IMR-90 (cell line): ENCODE data around the gene DOK6. TPM values are rescaled to one million over a fixed set of nuclear protein-coding genes. Genes with fewer than 3 reads are reported as not detected.

Source experiments
- ATAC-seq: fragments of 200-7000 bp; cut with Tn5 transposase; 2 replicates; pipeline ENCODE4 v1.9.1; 2020; ENCODE audit warnings: low read depth, mild to moderate bottlenecking, moderate library complexity
- BruUV-seq: library from RNA; stranded (reverse); fragments of 400-500 nt; replicated peaks from 2 replicates; lab custom pipeline; 2021; lab: Mats Ljungman, UMichigan
- CTCF ChIA-PET: fragments of 300-600 bp; formaldehyde crosslinking; extraction: SDS; loops from one replicate; lab custom pipeline; 2021; ENCODE audit warnings: antibody characterized with exemption; lab: Yijun Ruan, JAX
- POLR2A ChIA-PET: fragments of 300-600 bp; sonication (Branson Sonifier 250); formaldehyde crosslinking; loops from one replicate; lab custom pipeline; 2022; ENCODE audit warnings: antibody characterized with exemption; ENCODE audit not compliant: unreplicated experiment; lab: Charles Lee
- DNase-seq: peaks from one replicate; pipeline ENCODE4 v3.0.0; 2013
- H2AFZ ChIP-seq: replicated peaks from 2 replicates; pipeline ENCODE3; 2013; ENCODE audit warnings: low read length, mild to moderate bottlenecking; ENCODE audit not compliant: poor library complexity
- H2AK5ac ChIP-seq: 2 replicates; pipeline ENCODE4 v1.6.1; 2013; ENCODE audit warnings: low read depth, low read length, inconsistent platforms
- H2AK9ac ChIP-seq: replicated peaks from 2 replicates; pipeline ENCODE3; 2013; ENCODE audit warnings: mild to moderate bottlenecking, low read depth, low read length, moderate library complexity; ENCODE audit not compliant: poor library complexity
- H2BK120ac ChIP-seq: 2 replicates; pipeline ENCODE4 v1.6.1; 2013; ENCODE audit warnings: low read depth, low read length, inconsistent platforms
- H2BK15ac ChIP-seq: 3 replicates; pipeline ENCODE4 v1.6.1; 2013; ENCODE audit warnings: low read depth, low read length, inconsistent platforms
- H2BK20ac ChIP-seq: 2 replicates; pipeline ENCODE4 v1.6.1; 2013; ENCODE audit warnings: low read depth, mild to moderate bottlenecking, inconsistent platforms, low read length, moderate library complexity
- H2BK5ac ChIP-seq: 2 replicates; pipeline ENCODE4 v1.6.1; 2013; ENCODE audit warnings: mild to moderate bottlenecking, low read depth, low read length, inconsistent platforms; ENCODE audit not compliant: poor library complexity, severe bottlenecking
- H3K14ac ChIP-seq: replicated peaks from 2 replicates; pipeline ENCODE4 v1.6.1; 2013; ENCODE audit warnings: low read depth, low read length, inconsistent platforms
- H3K18ac ChIP-seq: 2 replicates; pipeline ENCODE4 v1.6.1; 2013; ENCODE audit warnings: low read depth, low read length, control low read depth
- H3K23ac ChIP-seq: 2 replicates; pipeline ENCODE4 v1.6.1; 2013; ENCODE audit warnings: low read depth, low read length, inconsistent platforms
- H3K27ac ChIP-seq: 2 replicates; pipeline ENCODE4 v1.5.1; 2013; ENCODE audit warnings: mild to moderate bottlenecking, control low read depth, low read length; ENCODE audit not compliant: insufficient read depth
- H3K27me3 ChIP-seq: 2 replicates; pipeline ENCODE4 v1.6.1; 2013; ENCODE audit warnings: low read length; ENCODE audit not compliant: control insufficient read depth, insufficient read depth
- H3K36me3 ChIP-seq: 2 replicates; pipeline ENCODE4 v1.6.1; 2013; ENCODE audit warnings: low read length, mixed read lengths; ENCODE audit not compliant: control insufficient read depth, insufficient read depth
- H3K4ac ChIP-seq: 2 replicates; pipeline ENCODE4 v1.6.1; 2013; ENCODE audit warnings: low read depth, low read length, inconsistent platforms
- H3K4me1 ChIP-seq: 2 replicates; pipeline ENCODE4 v1.6.1; 2013; ENCODE audit warnings: low read length, mixed read lengths; ENCODE audit not compliant: control insufficient read depth, insufficient read depth
- H3K4me2 ChIP-seq: 2 replicates; pipeline ENCODE4 v1.6.1; 2013; ENCODE audit warnings: low read depth, mild to moderate bottlenecking, control low read depth, low read length, moderate library complexity
- H3K4me3 ChIP-seq: 2 replicates; pipeline ENCODE4 v1.5.1; 2013; ENCODE audit warnings: low read depth, mild to moderate bottlenecking, control low read depth, low read length, moderate library complexity; ENCODE audit not compliant: insufficient read depth
- H3K56ac ChIP-seq: 2 replicates; pipeline ENCODE4 v1.6.1; 2013; ENCODE audit warnings: low read length, inconsistent platforms; ENCODE audit not compliant: insufficient read depth; ENCODE audit errors: extremely low read depth
- H3K79me1 ChIP-seq, 2 experiments: 2 replicates each; pipeline ENCODE4 v1.6.1; 2013; ENCODE audit warnings: low read length in 2 of 2, inconsistent platforms in 1 of 2, low read depth in 1 of 2
- H3K9ac ChIP-seq: 2 replicates; pipeline ENCODE4 v1.6.1; 2013; ENCODE audit warnings: low read depth, low read length, control low read depth
- H3K9me1 ChIP-seq: 2 replicates; pipeline ENCODE4 v1.6.1; 2013; ENCODE audit warnings: low read length, inconsistent platforms; ENCODE audit not compliant: insufficient read depth
- H3K9me3 ChIP-seq: 2 replicates; pipeline ENCODE4 v1.6.1; 2013; ENCODE audit warnings: low read length; ENCODE audit not compliant: control insufficient read depth, insufficient read depth
- H4K20me1 ChIP-seq: 2 replicates; pipeline ENCODE4 v1.6.1; 2013; ENCODE audit warnings: low read length, inconsistent platforms; ENCODE audit not compliant: insufficient read depth
- H4K5ac ChIP-seq: 2 replicates; pipeline ENCODE4 v1.6.1; 2013; ENCODE audit warnings: mild to moderate bottlenecking, low read depth, low read length, control low read depth
- H4K8ac ChIP-seq, 2 experiments: 2 replicates each; pipeline ENCODE4 v1.6.1; 2013; ENCODE audit warnings: low read depth in 2 of 2, low read length in 2 of 2, control low read depth in 1 of 2, inconsistent platforms in 1 of 2
- H4K91ac ChIP-seq: 2 replicates; pipeline ENCODE4 v1.6.1; 2013; ENCODE audit warnings: low read depth, low read length, inconsistent platforms; ENCODE audit not compliant: insufficient read depth
- CEBPB ChIP-seq: IDR thresholded peaks from 2 replicates; pipeline ENCODE4 v1.6.1; 2012; ENCODE audit warnings: low read depth, low read length, improper control_type of control experiment
- CHD1 ChIP-seq: IDR thresholded peaks from 2 replicates; pipeline ENCODE4 v1.6.1; 2012; ENCODE audit warnings: low read depth, low read length, improper control_type of control experiment
- FOS ChIP-seq: fragments of 150-350 bp; IDR thresholded peaks from 2 replicates; pipeline ENCODE4 v1.6.1; 2016; ENCODE audit warnings: low read depth, low read length
- MAFK ChIP-seq: IDR thresholded peaks from 2 replicates; pipeline ENCODE4 v1.6.1; 2012; ENCODE audit warnings: low read depth, low read length, improper control_type of control experiment
- MXI1 ChIP-seq: IDR thresholded peaks from 2 replicates; pipeline ENCODE4 v1.6.1; 2012; ENCODE audit warnings: low read depth, mild to moderate bottlenecking, low read length, moderate library complexity, borderline replicate concordance
- NFE2L2 ChIP-seq: fragments of 150-350 bp; IDR thresholded peaks from 2 replicates; pipeline ENCODE4 v1.6.1; 2016; ENCODE audit warnings: low read depth, mild to moderate bottlenecking, low read length
- POLR2A ChIP-seq: IDR thresholded peaks from 2 replicates; pipeline ENCODE4 v1.6.1; 2012; ENCODE audit warnings: mild to moderate bottlenecking, low read depth, low read length
- SMC3 ChIP-seq: fragments of 150-350 bp; IDR thresholded peaks from 2 replicates; pipeline ENCODE4 v1.6.1; 2016; ENCODE audit warnings: low read depth, mild to moderate bottlenecking, antibody characterized with exemption, low read length, moderate library complexity
- WGBS, 2 experiments: methylation state at CpG; one replicate each; pipeline versions ENCODE4 v1.1.5 to v1.1.7; 2013; ENCODE audit warnings: missing lambda C conversion rate in 2 of 2; ENCODE audit not compliant: insufficient read length in 1 of 2; ENCODE audit errors: extremely low coverage in 2 of 2; 5-methylcytosine and 5-hydroxymethylcytosine counted together
- dilution Hi-C: fragments of 300-500 bp; cut with HindIII; formaldehyde crosslinking; loops from one replicate; pipeline ENCODE4 v1.14.3; 2018; ENCODE audit warnings: low sequenced_read_pairs; ENCODE audit not compliant: unreplicated experiment
- in situ Hi-C: fragments of 300-500 bp; cut with MboI; formaldehyde crosslinking; loops from 3 replicates; pipeline ENCODE4 v1.14.3; 2019; ENCODE audit warnings: low sequenced_read_pairs, inconsistent platforms, mixed read lengths
- intact Hi-C: fragments of 100-400 bp; cut with micrococcal nuclease; formaldehyde crosslinking; loops from 2 replicates; pipeline ENCODE4 v1.10.0; 2022
- polyA plus RNA-seq, 3 experiments: library from polyadenylated mRNA; depleted of rRNA; stranded (reverse); fragments of >200 nt; gene quantifications; 2 replicates each; pipeline ENCODE4 v1.2.3, GENCODE V29; 2012; ENCODE audit warnings: low replicate concordance in 1 of 3
- total RNA-seq: library from RNA; depleted of rRNA; stranded (reverse); fragments of >200 nt; gene quantifications from 2 replicates; pipeline ENCODE4 v1.2.3, GENCODE V29; 2012
- TF ChIP-seq, protein P1 (sequence below): fragments of 150-350 bp; IDR thresholded peaks from 2 replicates; pipeline ENCODE4 v1.6.1; 2017; ENCODE audit warnings: mild to moderate bottlenecking, antibody characterized with exemption, low read length, low read depth
- TF ChIP-seq, protein P2 (sequence below): conservative IDR thresholded peaks from 2 replicates; pipeline ENCODE4 v1.5.1; 2012; ENCODE audit warnings: mild to moderate bottlenecking, low read depth, low read length, improper control_type of control experiment
- TF ChIP-seq, protein P3 (sequence below): fragments of 150-350 bp; IDR thresholded peaks from 2 replicates; pipeline ENCODE4 v1.6.1; 2016; ENCODE audit warnings: low read depth, mild to moderate bottlenecking, low read length, moderate library complexity, borderline replicate concordance

DOK6 gene
- total and polyA plus RNA-seq, 2 of the 4 experiments (the other 2 are of a cell fraction), result 1.9 to 2.7 TPM

GRCh38 chr18:69691008-69691760, 290.5 kb downstream of the DOK6 start:
- H2BK20ac ChIP-seq, result no peak overlapping the region
- H3K14ac ChIP-seq, result 0 out of 2 replicates have a peak overlapping the region, but pooled peaks have one; percentile 29
- H3K4ac ChIP-seq, result no peak overlapping the region
- H3K27me3 ChIP-seq, result no peaks in the 10 kb centered on the region
- intact Hi-C loops (loop anchor here (10.0 kb wide), 1 partner anchor 384 kb away; no protein-coding TSS in a partner anchor), in situ Hi-C loops (no loop called here), dilution Hi-C loops (no loop called here)
- TF ChIP-seq, protein P1, sequence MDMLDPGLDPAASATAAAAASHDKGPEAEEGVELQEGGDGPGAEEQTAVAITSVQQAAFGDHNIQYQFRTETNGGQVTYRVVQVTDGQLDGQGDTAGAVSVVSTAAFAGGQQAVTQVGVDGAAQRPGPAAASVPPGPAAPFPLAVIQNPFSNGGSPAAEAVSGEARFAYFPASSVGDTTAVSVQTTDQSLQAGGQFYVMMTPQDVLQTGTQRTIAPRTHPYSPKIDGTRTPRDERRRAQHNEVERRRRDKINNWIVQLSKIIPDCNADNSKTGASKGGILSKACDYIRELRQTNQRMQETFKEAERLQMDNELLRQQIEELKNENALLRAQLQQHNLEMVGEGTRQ, result no peak
- TF ChIP-seq POLR2A, result no peak
- no peak for TF ChIP-seq CEBPB
- TF ChIP-seq MAFK, result no peak
- no peak for TF ChIP-seq CHD1
- no peak for TF ChIP-seq SMC3
- TF ChIP-seq FOS, result no peak
- no peak for TF ChIP-seq MXI1
- TF ChIP-seq, protein P2, sequence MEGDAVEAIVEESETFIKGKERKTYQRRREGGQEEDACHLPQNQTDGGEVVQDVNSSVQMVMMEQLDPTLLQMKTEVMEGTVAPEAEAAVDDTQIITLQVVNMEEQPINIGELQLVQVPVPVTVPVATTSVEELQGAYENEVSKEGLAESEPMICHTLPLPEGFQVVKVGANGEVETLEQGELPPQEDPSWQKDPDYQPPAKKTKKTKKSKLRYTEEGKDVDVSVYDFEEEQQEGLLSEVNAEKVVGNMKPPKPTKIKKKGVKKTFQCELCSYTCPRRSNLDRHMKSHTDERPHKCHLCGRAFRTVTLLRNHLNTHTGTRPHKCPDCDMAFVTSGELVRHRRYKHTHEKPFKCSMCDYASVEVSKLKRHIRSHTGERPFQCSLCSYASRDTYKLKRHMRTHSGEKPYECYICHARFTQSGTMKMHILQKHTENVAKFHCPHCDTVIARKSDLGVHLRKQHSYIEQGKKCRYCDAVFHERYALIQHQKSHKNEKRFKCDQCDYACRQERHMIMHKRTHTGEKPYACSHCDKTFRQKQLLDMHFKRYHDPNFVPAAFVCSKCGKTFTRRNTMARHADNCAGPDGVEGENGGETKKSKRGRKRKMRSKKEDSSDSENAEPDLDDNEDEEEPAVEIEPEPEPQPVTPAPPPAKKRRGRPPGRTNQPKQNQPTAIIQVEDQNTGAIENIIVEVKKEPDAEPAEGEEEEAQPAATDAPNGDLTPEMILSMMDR, result no peak
- TF ChIP-seq, protein P3, sequence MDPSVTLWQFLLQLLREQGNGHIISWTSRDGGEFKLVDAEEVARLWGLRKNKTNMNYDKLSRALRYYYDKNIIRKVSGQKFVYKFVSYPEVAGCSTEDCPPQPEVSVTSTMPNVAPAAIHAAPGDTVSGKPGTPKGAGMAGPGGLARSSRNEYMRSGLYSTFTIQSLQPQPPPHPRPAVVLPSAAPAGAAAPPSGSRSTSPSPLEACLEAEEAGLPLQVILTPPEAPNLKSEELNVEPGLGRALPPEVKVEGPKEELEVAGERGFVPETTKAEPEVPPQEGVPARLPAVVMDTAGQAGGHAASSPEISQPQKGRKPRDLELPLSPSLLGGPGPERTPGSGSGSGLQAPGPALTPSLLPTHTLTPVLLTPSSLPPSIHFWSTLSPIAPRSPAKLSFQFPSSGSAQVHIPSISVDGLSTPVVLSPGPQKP, result no peak
- TF ChIP-seq NFE2L2, result no peak
- H3K18ac ChIP-seq, result no peak overlapping the region; the same call in 1 of the 2 replicates
- WGBS, 2 experiments, result no CpG with 5 or more reads among the region's 5 CpGs
- H4K20me1 ChIP-seq, result no peaks in the 10 kb centered on the region
- H3K4me1 ChIP-seq, result peaks cover 4% of the 10 kb centered on the region; the same call in 1 of the 2 replicates
- no peak overlapping the region for H3K4me3 ChIP-seq
- no peak overlapping the region for H2BK120ac ChIP-seq
- no peak overlapping the region for H2AFZ ChIP-seq
- no peak overlapping the region for H2BK5ac ChIP-seq
- ATAC-seq (no peak), DNase-seq (no peak)
- no peak overlapping the region for H2AK9ac ChIP-seq
- no peak overlapping the region for H3K9ac ChIP-seq
- H3K9me1 ChIP-seq, result no peaks in the 10 kb centered on the region
- no peak overlapping the region for H3K23ac ChIP-seq
- CTCF ChIA-PET, result interaction anchor here (0.6 kb wide), 1 partner anchor 18 kb away, joined by 3 read pairs; no protein-coding TSS in a partner anchor
- POLR2A ChIA-PET, result no interaction called here
- H3K79me1 ChIP-seq, result no peaks in the 10 kb centered on the region
- H2AK5ac ChIP-seq, result no peak overlapping the region
- H3K27ac ChIP-seq, result no peak overlapping the region
- BruUV-seq, result no TSS peak
- no peak overlapping the region for H3K56ac ChIP-seq
- H3K4me2 ChIP-seq, result no peak overlapping the region
- no peaks in the 10 kb centered on the region for H3K9me3 ChIP-seq
- H3K36me3 ChIP-seq, result no peaks in the 10 kb centered on the region
- H2BK15ac ChIP-seq, result no peak overlapping the region
- no peak overlapping the region for H4K5ac ChIP-seq
- H4K8ac ChIP-seq, result no peak overlapping the region
- H4K91ac ChIP-seq, result no peak overlapping the region
